ENCODE data around the gene NCR3LG1.

GRCh38 chr11:17382046-17382728 is 30.6 kb downstream of the NCR3LG1 start:
- TF ChIP-seq FOXM1 (IDR thresholded peaks at IDR 0.05; ENCODE audit: low read depth) (no peak), USF1 (IDR thresholded peaks at IDR 0.05; ENCODE audit: borderline replicate concordance, low read depth) (no peak), CTCF (IDR thresholded peaks at IDR 0.05) (no peak), MXI1 (IDR thresholded peaks at IDR 0.05; ENCODE audit: low read depth, low read length) (no peak), EZH2phosphoT487 (IDR thresholded peaks at IDR 0.05; ENCODE audit: borderline replicate concordance, low read depth) (no peak), REST (IDR thresholded peaks at IDR 0.05; ENCODE audit: low read depth, low read length) (no peak), USF2 (IDR thresholded peaks at IDR 0.05; ENCODE audit: borderline replicate concordance, low read depth, low read length) (no peak)
